ENCODE results near the gene PPOX. TPM values are rescaled to one million over a fixed set of nuclear protein-coding genes. Genes with fewer than 3 reads are reported as not detected.

The PPOX gene
- total RNA-seq, 1 donor from 2014 or later, result 26.8 TPM

GRCh38 chr1:161197560-161198193, 31.5 kb downstream of the PPOX start:
- no peak for DNase-seq (ENCODE audit: low spot score)

- DNase-seq (ENCODE audit: low spot score), result no peak
These were observed 32.1 kb downstream of the PPOX start for GRCh38 chr1:161198194-161198896.

GRCh38 chr1:161198897-161199431, 32.7 kb downstream of the PPOX start, which contains the start of gene ADAMTS4:
Gene ADAMTS4, minus strand, starts transcription at chr1:161199054. Its CDS starts 427 bp downstream, at chr1:161198627.
- DNase-seq (ENCODE audit: low spot score), result peak; percentile 77

GRCh38 chr1:161199506-161200139, 33.4 kb downstream of the PPOX start:
- DNase-seq (ENCODE audit: low spot score), result no peak

- DNase-seq (ENCODE audit: low spot score), result no peak
These were observed 34.3 kb downstream of the PPOX start for GRCh38 chr1:161200421-161200991.

- DNase-seq (ENCODE audit: low spot score), result peak; percentile 70
These were observed 35.0 kb downstream of the PPOX start for GRCh38 chr1:161200992-161201835.

GRCh38 chr1:161201836-161202712, 35.8 kb downstream of the PPOX start, which contains the start of gene NDUFS2:
Gene NDUFS2, plus strand, starts transcription at chr1:161202367. Its CDS starts 19 bp downstream, at chr1:161202386.
- peak; percentile 99 for DNase-seq (ENCODE audit: low spot score)

- no peak for DNase-seq (ENCODE audit: low spot score)
These were observed 40.4 kb downstream of the PPOX start for GRCh38 chr1:161206411-161207140.

- no peak for DNase-seq (ENCODE audit: low spot score)
These were observed 40.9 kb downstream of the PPOX start for GRCh38 chr1:161207173-161207572.

- peak; percentile 75 for DNase-seq (ENCODE audit: low spot score)
These were observed 43.7 kb downstream of the PPOX start for GRCh38 chr1:161209790-161210409.

- no peak for DNase-seq (ENCODE audit: low spot score)
These were observed 48.1 kb downstream of the PPOX start for GRCh38 chr1:161214369-161214768.

- DNase-seq (ENCODE audit: low spot score), result no peak
These were observed 48.9 kb downstream of the PPOX start, which contains the start of gene FCER1G for GRCh38 chr1:161215076-161215475. Gene FCER1G, plus strand, starts transcription at chr1:161215295. Its CDS starts 27 bp downstream, at chr1:161215322.

GRCh38 chr1:161216945-161217712, 50.9 kb downstream of the PPOX start:
- no peak for DNase-seq (ENCODE audit: low spot score)

- DNase-seq (ENCODE audit: low spot score), result no peak
These were observed 51.6 kb downstream of the PPOX start for GRCh38 chr1:161217831-161218230.

GRCh38 chr1:161218301-161219077, 52.3 kb downstream of the PPOX start:
- no peak for DNase-seq (ENCODE audit: low spot score)

GRCh38 chr1:161219078-161219892, 53.1 kb downstream of the PPOX start:
- DNase-seq (ENCODE audit: low spot score), result no peak

Data from ureter (tissue), 1 donor.